HG03103 (cell line): ENCODE data around the gene MATN1.

Experiments
- ATAC-seq: cut with Tn5 transposase; IDR thresholded peaks from one replicate; pipeline ENCODE4 v1.9.1; 2021; ENCODE audit warnings: low read depth; ENCODE audit not compliant: unreplicated experiment

The MATN1 gene

GRCh38 chr1:30668024-30668423, 55.4 kb downstream of the MATN1 start:
- ATAC-seq: no peak

- ATAC-seq: no peak
Measured at GRCh38 chr1:30666756-30667273, 56.6 kb downstream of the MATN1 start.

GRCh38 chr1:30665216-30666010, 58.0 kb downstream of the MATN1 start:
- ATAC-seq: no peak

GRCh38 chr1:30664103-30664755, 59.2 kb downstream of the MATN1 start:
- ATAC-seq: no peak

GRCh38 chr1:30663596-30664091, 59.7 kb downstream of the MATN1 start:
- no peak for ATAC-seq

GRCh38 chr1:30662291-30662840, 61.0 kb downstream of the MATN1 start:
- no peak for ATAC-seq

- ATAC-seq: no peak
Measured at GRCh38 chr1:30661311-30661710, 62.1 kb downstream of the MATN1 start.
